Activated CD4-positive, alpha-beta T cell treated with anti-CD3 and anti-CD28 coated beads, Interleukin-2, Interleukin-6, amounts not matched to agents 100 ng/mL and 50 ng/mL, durations not matched to agents 16 hours and 8 hours (primary cell): ENCODE measurements around the gene PPP1R3G.
"Not testable (repeated sequence)": the region's sequence is repeated elsewhere in the genome, so short reads cannot be mapped to it uniquely, and the experiment has no call there.

Source experiments
- DNase-seq: peaks from one replicate; pipeline ENCODE4 v3.0.0-alpha.2; 2020

Gene PPP1R3G

GRCh38 chr6:5096482-5096881, 11.3 kb downstream of the PPP1R3G start:
- no peak for DNase-seq

- DNase-seq, result no peak
These were observed 13.5 kb downstream of the PPP1R3G start for GRCh38 chr6:5098501-5099270.

GRCh38 chr6:5099537-5099936, 14.4 kb downstream of the PPP1R3G start:
- DNase-seq, result no peak

- no peak for DNase-seq
These were observed 15.7 kb downstream of the PPP1R3G start for GRCh38 chr6:5100806-5101205.

- no peak for DNase-seq
These were observed 17.3 kb downstream of the PPP1R3G start for GRCh38 chr6:5102267-5102970.

GRCh38 chr6:5103250-5103649, 18.1 kb downstream of the PPP1R3G start:
- no peak for DNase-seq

GRCh38 chr6:5104667-5105066, 19.5 kb downstream of the PPP1R3G start:
- no peak for DNase-seq

- DNase-seq, result no peak
These were observed 20.0 kb downstream of the PPP1R3G start for GRCh38 chr6:5105146-5105545.

GRCh38 chr6:5107341-5107740, 22.2 kb downstream of the PPP1R3G start:
- DNase-seq, result no peak

GRCh38 chr6:5108068-5108467, 22.9 kb downstream of the PPP1R3G start:
- DNase-seq, result no peak

- no peak for DNase-seq
These were observed 23.5 kb downstream of the PPP1R3G start for GRCh38 chr6:5108536-5109150.

GRCh38 chr6:5109436-5109835, 24.3 kb downstream of the PPP1R3G start:
- no peak for DNase-seq

- DNase-seq, result no peak
These were observed 25.1 kb downstream of the PPP1R3G start for GRCh38 chr6:5110246-5110645.

- DNase-seq, result no peak
These were observed 26.5 kb downstream of the PPP1R3G start for GRCh38 chr6:5111626-5112025.

GRCh38 chr6:5112066-5112799, 27.1 kb downstream of the PPP1R3G start:
- no peak for DNase-seq

GRCh38 chr6:5113096-5113495, 28.0 kb downstream of the PPP1R3G start:
- no peak for DNase-seq

- DNase-seq, result no peak
These were observed 30.0 kb downstream of the PPP1R3G start for GRCh38 chr6:5115168-5115567.

GRCh38 chr6:5116243-5116991, 31.3 kb downstream of the PPP1R3G start:
- DNase-seq, result no peak

- no peak for DNase-seq
These were observed 34.2 kb downstream of the PPP1R3G start for GRCh38 chr6:5119090-5119951.

GRCh38 chr6:5120011-5120410, 34.9 kb downstream of the PPP1R3G start:
- DNase-seq, result no peak

GRCh38 chr6:5120543-5120942, 35.4 kb downstream of the PPP1R3G start:
- not testable (repeated sequence) for DNase-seq

- no peak for DNase-seq
These were observed 36.3 kb downstream of the PPP1R3G start for GRCh38 chr6:5121479-5121878.
